GM12801 (cell line): Measurements from ENCODE around the gene PER1.

ENCODE experiments used
- CTCF ChIP-seq: IDR thresholded peaks from one replicate; pipeline ENCODE4 v1.5.1; 2011; ENCODE audit warnings: control low read depth; ENCODE audit not compliant: insufficient read length; ENCODE audit errors: extremely low read depth

The PER1 gene

GRCh38 chr17:8118769-8119580 is 33.2 kb downstream of the PER1 start:
- peak; percentile 56 for TF ChIP-seq CTCF

- TF ChIP-seq CTCF = no peak
Measured at GRCh38 chr17:8117980-8118768, 34.0 kb downstream of the PER1 start, which contains the start of gene ALOXE3. Gene ALOXE3 (minus strand): TSS chr17:8118514. CDS start chr17:8117990, 524 bp downstream.

- TF ChIP-seq CTCF = no peak
Measured at GRCh38 chr17:8117367-8117979, 34.7 kb downstream of the PER1 start.

GRCh38 chr17:8116776-8117175 is 35.4 kb downstream of the PER1 start:
- TF ChIP-seq CTCF = no peak

GRCh38 chr17:8110907-8111306 is 41.3 kb downstream of the PER1 start:
- TF ChIP-seq CTCF = no peak

- no peak for TF ChIP-seq CTCF
Measured at GRCh38 chr17:8110456-8110804, 41.8 kb downstream of the PER1 start.
